Measurements from ENCODE around the gene SHOC2.

The SHOC2 gene

DNA sequence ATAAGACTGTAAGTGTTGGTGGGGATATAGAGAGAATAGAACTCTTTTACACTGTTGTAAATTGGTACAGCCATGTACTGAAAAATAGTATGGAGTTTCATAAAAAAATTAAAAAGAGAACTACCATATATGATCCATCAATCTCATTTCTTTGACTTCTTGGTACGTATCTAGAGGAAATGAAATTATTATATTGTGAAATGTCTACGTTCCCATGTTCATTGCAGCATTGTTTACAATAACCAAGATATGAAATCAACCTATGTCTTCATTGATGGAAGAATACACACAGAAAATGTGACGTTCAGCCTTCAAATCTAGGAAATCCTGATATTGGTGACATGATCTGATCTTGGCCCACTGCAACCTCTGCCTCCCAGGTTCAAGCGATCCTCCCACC is 32.0 kb downstream of the SHOC2 start:
- TF ChIP-seq, protein P1, sequence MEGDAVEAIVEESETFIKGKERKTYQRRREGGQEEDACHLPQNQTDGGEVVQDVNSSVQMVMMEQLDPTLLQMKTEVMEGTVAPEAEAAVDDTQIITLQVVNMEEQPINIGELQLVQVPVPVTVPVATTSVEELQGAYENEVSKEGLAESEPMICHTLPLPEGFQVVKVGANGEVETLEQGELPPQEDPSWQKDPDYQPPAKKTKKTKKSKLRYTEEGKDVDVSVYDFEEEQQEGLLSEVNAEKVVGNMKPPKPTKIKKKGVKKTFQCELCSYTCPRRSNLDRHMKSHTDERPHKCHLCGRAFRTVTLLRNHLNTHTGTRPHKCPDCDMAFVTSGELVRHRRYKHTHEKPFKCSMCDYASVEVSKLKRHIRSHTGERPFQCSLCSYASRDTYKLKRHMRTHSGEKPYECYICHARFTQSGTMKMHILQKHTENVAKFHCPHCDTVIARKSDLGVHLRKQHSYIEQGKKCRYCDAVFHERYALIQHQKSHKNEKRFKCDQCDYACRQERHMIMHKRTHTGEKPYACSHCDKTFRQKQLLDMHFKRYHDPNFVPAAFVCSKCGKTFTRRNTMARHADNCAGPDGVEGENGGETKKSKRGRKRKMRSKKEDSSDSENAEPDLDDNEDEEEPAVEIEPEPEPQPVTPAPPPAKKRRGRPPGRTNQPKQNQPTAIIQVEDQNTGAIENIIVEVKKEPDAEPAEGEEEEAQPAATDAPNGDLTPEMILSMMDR (IDR thresholded peaks at IDR 0.05) = no peak
- no peak for TF ChIP-seq ZFX (IDR thresholded peaks at IDR 0.05; ENCODE audit: borderline replicate concordance)
- H3K27ac ChIP-seq = no peak overlapping the region

DNA sequence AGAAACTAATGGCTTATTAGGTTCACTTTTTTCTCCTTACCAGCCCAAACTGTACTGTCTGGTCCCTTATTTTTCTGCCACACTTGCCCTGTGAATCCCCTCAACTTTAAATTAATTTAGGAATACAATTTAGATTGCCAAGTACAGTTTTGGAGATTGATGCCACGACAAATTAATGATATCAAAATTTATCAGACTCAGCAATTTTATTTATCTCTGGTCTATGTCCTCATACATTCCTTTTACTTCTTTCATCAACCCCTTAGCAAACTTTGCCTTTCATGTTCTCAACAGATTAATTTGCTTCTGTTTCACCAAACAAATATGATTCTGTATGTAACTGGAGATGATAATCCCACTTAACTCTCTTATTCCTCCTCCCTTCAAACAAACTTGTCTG is 38.2 kb downstream of the SHOC2 start:
- no peak overlapping the region for H3K27ac ChIP-seq
- TF ChIP-seq, protein P1 (IDR thresholded peaks at IDR 0.05) = no peak
- TF ChIP-seq ZFX (IDR thresholded peaks at IDR 0.05; ENCODE audit: borderline replicate concordance) = no peak

DNA sequence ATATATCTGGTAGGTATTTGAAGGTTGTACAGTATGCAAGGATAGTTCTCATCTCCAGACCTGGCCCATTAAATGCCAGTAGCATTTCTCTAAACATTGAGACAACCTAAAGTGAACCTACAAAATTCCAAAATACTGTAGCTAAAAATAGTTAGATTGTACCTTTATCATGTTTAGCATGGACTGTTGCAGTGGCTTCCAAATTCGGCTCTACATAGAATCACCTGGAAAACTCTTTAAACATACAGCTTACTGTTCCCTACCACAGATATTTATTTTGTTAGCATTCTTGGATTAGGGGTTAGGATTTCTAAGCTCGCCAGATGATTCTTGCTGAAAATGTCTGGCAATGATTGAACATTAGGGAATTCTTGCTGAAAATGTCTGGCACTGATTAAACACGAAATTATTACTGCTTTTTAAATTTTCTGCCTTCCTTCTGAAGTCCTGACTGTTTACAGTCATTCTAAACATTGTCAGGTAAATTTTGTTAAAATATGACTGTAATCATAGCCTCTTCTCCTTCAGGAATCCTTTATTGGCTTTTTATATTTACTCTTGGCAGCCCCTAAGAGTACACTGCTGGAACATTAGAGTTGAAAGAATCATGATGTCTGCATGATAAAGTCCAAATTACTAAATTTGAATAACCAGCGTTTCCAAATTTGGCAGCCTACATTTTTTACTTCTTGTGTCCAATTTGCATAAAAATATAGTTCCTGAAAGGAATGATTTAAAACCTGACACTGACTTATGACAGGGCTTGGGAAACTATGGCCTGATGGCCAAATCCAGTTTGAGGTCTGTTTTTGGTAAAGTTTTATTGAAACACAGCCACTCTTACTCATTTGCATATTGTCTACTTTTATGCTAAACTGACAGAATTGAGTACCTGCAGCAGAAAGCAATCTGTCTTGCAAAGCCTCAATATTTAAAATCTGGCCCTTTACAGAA is 40.3 kb downstream of the SHOC2 start:
- TF ChIP-seq, protein P1 (IDR thresholded peaks at IDR 0.05) = no peak
- TF ChIP-seq ZFX (IDR thresholded peaks at IDR 0.05; ENCODE audit: borderline replicate concordance) = no peak

DNA sequence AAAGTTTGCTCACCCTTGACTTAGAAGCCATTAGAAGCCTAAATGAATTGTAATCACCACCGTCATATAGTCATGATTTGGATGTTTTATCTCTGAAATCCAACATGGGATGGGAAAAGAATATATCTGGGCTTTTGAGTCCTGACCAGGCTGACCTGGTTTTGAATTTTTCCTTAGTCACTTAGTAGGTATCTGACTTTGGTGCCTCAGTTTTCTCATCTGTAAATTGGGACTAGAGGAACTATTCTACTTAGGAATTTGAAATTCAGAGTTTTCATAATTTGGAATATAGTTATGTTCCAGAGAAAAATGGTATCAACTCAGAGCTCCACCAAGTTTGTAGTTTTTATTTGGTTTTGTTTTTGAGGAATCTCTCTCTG is 40.9 kb downstream of the SHOC2 start:
- H3K27ac ChIP-seq = no peak overlapping the region
- TF ChIP-seq, protein P1 (IDR thresholded peaks at IDR 0.05) = no peak
- TF ChIP-seq ZFX (IDR thresholded peaks at IDR 0.05; ENCODE audit: borderline replicate concordance) = no peak

More for the DNA sequence above, 40.3 kb downstream of the SHOC2 start:
- H3K27ac ChIP-seq = no peak overlapping the region

DNA sequence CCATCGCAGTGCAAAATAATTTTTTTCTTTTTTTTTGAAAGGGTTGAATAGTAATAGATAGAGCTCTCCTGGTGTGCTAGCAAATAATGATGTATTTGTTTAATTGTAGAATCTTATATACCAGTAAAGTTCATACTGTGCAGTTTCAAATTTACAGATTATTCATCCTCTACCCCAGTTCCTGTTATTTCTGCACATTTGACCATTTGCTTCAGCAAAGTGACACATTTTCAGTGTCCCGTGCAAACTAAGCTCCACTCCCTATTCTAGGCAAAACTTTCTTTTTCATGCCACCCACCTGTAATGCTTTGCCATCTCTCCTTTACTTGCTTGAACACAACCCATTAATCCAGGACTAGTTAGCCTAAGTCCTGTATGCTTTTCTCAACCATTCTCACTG is 43.0 kb downstream of the SHOC2 start:
- H3K27ac ChIP-seq = no peak overlapping the region
- TF ChIP-seq ZFX (IDR thresholded peaks at IDR 0.05; ENCODE audit: borderline replicate concordance) = no peak
- TF ChIP-seq, protein P1 (IDR thresholded peaks at IDR 0.05) = no peak

DNA sequence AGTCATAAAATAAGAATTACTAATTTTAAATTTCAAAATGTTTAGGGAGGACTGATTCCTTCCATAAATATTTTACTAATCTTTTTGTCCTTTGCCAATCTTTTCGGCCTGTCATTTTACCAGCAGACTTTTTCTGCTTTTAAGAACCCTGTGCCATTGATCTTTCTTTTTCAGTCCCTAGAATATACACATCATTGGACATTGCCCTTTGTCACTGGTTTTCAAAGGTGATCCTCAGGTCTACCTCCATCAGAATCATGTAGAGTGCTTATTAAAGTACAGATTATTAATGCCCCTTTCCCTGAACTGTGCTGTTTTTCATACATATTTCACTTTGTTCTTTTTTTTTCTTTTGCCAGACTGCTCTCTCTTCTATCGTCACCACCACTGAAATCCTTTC is 43.8 kb downstream of the SHOC2 start:
- no peak overlapping the region for H3K27ac ChIP-seq
- no peak for TF ChIP-seq ZFX (IDR thresholded peaks at IDR 0.05; ENCODE audit: borderline replicate concordance)
- TF ChIP-seq, protein P1 (IDR thresholded peaks at IDR 0.05) = no peak

DNA sequence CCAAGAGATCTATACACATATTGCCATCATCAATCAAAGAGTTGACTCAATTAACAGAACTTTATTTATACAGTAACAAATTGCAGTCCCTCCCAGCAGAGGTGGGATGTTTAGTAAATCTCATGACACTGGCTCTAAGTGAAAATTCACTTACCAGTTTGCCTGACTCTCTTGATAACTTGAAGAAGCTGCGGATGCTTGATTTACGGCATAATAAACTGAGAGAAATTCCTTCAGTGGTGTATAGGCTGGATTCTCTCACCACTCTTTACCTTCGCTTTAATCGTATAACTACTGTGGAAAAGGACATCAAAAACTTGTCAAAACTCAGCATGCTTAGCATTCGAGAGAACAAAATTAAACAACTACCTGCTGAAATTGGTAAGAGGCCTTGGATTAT is 45.3 kb downstream of the SHOC2 start:
- H3K27ac ChIP-seq = no peak overlapping the region
- TF ChIP-seq ZFX (IDR thresholded peaks at IDR 0.05; ENCODE audit: borderline replicate concordance) = no peak
- TF ChIP-seq, protein P1 (IDR thresholded peaks at IDR 0.05) = no peak

All from 22Rv1 (cell line).